HG03095 (cell line): Measurements from ENCODE around the gene MPHOSPH8.
"Not testable (repeated sequence)": the region's sequence is repeated elsewhere in the genome, so short reads cannot be mapped to it uniquely, and the experiment has no call there.

Experiments
- ATAC-seq: cut with Tn5 transposase; IDR thresholded peaks from one replicate; pipeline ENCODE4 v1.9.1; 2021; ENCODE audit warnings: moderate library complexity; ENCODE audit not compliant: unreplicated experiment

Gene MPHOSPH8

GRCh38 chr13:19632915-19633478, 462 bp upstream of the MPHOSPH8 start:
- ATAC-seq = no peak

GRCh38 chr13:19634256-19634740, 839 bp downstream of the MPHOSPH8 start:
- no peak for ATAC-seq

GRCh38 chr13:19635926-19636325, 2.5 kb downstream of the MPHOSPH8 start:
- ATAC-seq = not testable (repeated sequence)

GRCh38 chr13:19643652-19644051, 10.2 kb downstream of the MPHOSPH8 start:
- ATAC-seq = no peak

GRCh38 chr13:19645000-19645399, 11.5 kb downstream of the MPHOSPH8 start:
- no peak for ATAC-seq

- ATAC-seq = no peak
These were observed 12.6 kb downstream of the MPHOSPH8 start for GRCh38 chr13:19646063-19646462.

GRCh38 chr13:19650742-19651141, 17.3 kb downstream of the MPHOSPH8 start:
- ATAC-seq = no peak

- ATAC-seq = no peak
These were observed 24.6 kb downstream of the MPHOSPH8 start for GRCh38 chr13:19657872-19658591.

GRCh38 chr13:19658831-19659230, 25.4 kb downstream of the MPHOSPH8 start:
- ATAC-seq = no peak

- ATAC-seq = no peak
These were observed 27.7 kb downstream of the MPHOSPH8 start for GRCh38 chr13:19661126-19661525.

GRCh38 chr13:19661561-19661960, 28.1 kb downstream of the MPHOSPH8 start:
- no peak for ATAC-seq

- no peak for ATAC-seq
These were observed 30.0 kb downstream of the MPHOSPH8 start for GRCh38 chr13:19663416-19663979.

- ATAC-seq = no peak
These were observed 31.2 kb downstream of the MPHOSPH8 start for GRCh38 chr13:19664481-19665230.

- ATAC-seq = no peak
These were observed 32.0 kb downstream of the MPHOSPH8 start for GRCh38 chr13:19665427-19665859.

GRCh38 chr13:19668778-19669177, 35.3 kb downstream of the MPHOSPH8 start:
- ATAC-seq = no peak

GRCh38 chr13:19670147-19670546, 36.7 kb downstream of the MPHOSPH8 start:
- no peak for ATAC-seq

GRCh38 chr13:19672990-19673389, 39.5 kb downstream of the MPHOSPH8 start:
- no peak for ATAC-seq

- no peak for ATAC-seq
These were observed 40.3 kb downstream of the MPHOSPH8 start for GRCh38 chr13:19673473-19674430.

- no peak for ATAC-seq
These were observed 41.4 kb downstream of the MPHOSPH8 start for GRCh38 chr13:19674898-19675297.

- no peak for ATAC-seq
These were observed 42.7 kb downstream of the MPHOSPH8 start for GRCh38 chr13:19676168-19676567.
